ENCODE measurements around the gene GRIK4. TPM values are rescaled to one million over a fixed set of nuclear protein-coding genes. Genes with fewer than 3 reads are reported as not detected.

GRIK4 gene
- polyA plus RNA-seq, 1 of the 3 experiments (the other 2 are of a cell fraction), result 0.03 TPM

DNA sequence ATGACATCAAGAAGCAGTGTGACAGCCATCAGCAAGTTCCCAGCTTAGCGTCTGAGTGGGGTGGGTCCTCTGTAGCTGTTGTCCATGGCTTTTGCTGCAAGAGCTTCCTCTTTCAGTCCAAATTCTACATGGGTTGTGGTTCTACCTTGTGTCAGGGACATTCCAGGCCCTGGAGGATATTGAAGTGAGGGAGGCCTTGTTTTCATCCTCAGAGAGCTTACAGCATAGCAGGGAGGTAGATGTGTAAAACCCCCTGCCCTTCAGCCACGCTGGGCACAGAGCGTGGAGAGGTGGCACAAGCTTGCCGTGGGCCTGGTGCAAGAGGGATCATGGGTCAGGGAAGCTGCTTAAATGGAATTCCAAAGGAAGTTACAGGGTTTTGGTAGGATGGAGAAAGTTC, 93.9 kb downstream of the GRIK4 start:
- no peaks in the 10 kb centered on the region for H3F3A ChIP-seq (replicated peaks; ENCODE audit: insufficient read depth)
- TF ChIP-seq, protein P1, sequence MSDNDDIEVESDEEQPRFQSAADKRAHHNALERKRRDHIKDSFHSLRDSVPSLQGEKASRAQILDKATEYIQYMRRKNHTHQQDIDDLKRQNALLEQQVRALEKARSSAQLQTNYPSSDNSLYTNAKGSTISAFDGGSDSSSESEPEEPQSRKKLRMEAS (IDR thresholded peaks at IDR 0.05; ENCODE audit: low read depth), result no peak
- TF ChIP-seq ELF1 (IDR thresholded peaks at IDR 0.05) (no peak), CHD2 (IDR thresholded peaks at IDR 0.05; ENCODE audit: low read length, partially characterized antibody) (no peak), FOXJ3 (CRISPR knock-in tag; IDR thresholded peaks at IDR 0.05) (no peak), TAF1 (IDR thresholded peaks at IDR 0.05; ENCODE audit: borderline replicate concordance, low read depth, low read length) (no peak), CTCF (IDR thresholded peaks at IDR 0.05) (no peak), NFIC (IDR thresholded peaks at IDR 0.05; ENCODE audit: borderline replicate concordance) (no peak), SMC3 (IDR thresholded peaks at IDR 0.05; ENCODE audit: low read depth, low read length) (no peak), RFX5 (IDR thresholded peaks at IDR 0.05; ENCODE audit: low read length) (no peak), NRF1 (IDR thresholded peaks at IDR 0.05; ENCODE audit: low read depth, low read length) (no peak), REST (IDR thresholded peaks at IDR 0.05; ENCODE audit: low read depth, low read length) (no peak), RCOR1 (IDR thresholded peaks at IDR 0.05; ENCODE audit: low read length) (no peak)
- TF ChIP-seq, protein P2, sequence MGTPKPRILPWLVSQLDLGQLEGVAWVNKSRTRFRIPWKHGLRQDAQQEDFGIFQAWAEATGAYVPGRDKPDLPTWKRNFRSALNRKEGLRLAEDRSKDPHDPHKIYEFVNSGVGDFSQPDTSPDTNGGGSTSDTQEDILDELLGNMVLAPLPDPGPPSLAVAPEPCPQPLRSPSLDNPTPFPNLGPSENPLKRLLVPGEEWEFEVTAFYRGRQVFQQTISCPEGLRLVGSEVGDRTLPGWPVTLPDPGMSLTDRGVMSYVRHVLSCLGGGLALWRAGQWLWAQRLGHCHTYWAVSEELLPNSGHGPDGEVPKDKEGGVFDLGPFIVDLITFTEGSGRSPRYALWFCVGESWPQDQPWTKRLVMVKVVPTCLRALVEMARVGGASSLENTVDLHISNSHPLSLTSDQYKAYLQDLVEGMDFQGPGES (IDR thresholded peaks at IDR 0.05; ENCODE audit: low read depth, low read length), result no peak
- TF ChIP-seq, protein P3, sequence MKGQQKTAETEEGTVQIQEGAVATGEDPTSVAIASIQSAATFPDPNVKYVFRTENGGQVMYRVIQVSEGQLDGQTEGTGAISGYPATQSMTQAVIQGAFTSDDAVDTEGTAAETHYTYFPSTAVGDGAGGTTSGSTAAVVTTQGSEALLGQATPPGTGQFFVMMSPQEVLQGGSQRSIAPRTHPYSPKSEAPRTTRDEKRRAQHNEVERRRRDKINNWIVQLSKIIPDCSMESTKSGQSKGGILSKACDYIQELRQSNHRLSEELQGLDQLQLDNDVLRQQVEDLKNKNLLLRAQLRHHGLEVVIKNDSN (IDR thresholded peaks at IDR 0.05; ENCODE audit: borderline replicate concordance, low read depth), result no peak
- H3K27ac ChIP-seq (ENCODE audit: low read depth in 2 of 2, low read length in 1 of 2), result no peak overlapping the region
- H4K20me1 ChIP-seq (ENCODE audit: insufficient read depth), result no peaks in the 10 kb centered on the region
- H3K9me2 ChIP-seq, result no peaks in the 10 kb centered on the region
- no peak overlapping the region for H3K4me3 ChIP-seq (ENCODE audit: low read depth in 2 of 2, low read length in 1 of 2)
- DNase-seq, result no peak
- H2AFZ ChIP-seq (ENCODE audit: low read depth), result no peak overlapping the region
- H3K79me2 ChIP-seq (ENCODE audit: insufficient read depth), result no peaks in the 10 kb centered on the region
- H3K4me2 ChIP-seq, result no peak overlapping the region
- no peaks in the 10 kb centered on the region; a peak in 1 of 4 replicates for H3K4me1 ChIP-seq (ENCODE audit: control insufficient read depth in 1 of 2, insufficient read depth in 2 of 2, low read depth in 1 of 2, low read length in 1 of 2)
- 74% methylated on average over 4 of the region's 4 CpGs for WGBS (ENCODE audit: low lambda C conversion rate)
- POLR2A ChIA-PET, result no interaction called here
- H3K27me3 ChIP-seq (ENCODE audit: insufficient read depth), result no peaks in the 10 kb centered on the region; the same call in 1 of the 2 replicates
- no peaks in the 10 kb centered on the region for H3K36me3 ChIP-seq (replicated peaks in 1 of 2; ENCODE audit: control insufficient read depth in 1 of 2, insufficient read depth in 2 of 2, low read length in 1 of 2)
- H3K9me3 ChIP-seq, result no peaks in the 10 kb centered on the region
- CTCF ChIA-PET, result interaction anchor here (0.6 kb wide), 1 partner anchor 79 kb away, joined by 3 read pairs; no protein-coding TSS in a partner anchor
- no peak overlapping the region for H3K9ac ChIP-seq

Data from SK-N-SH (cell line).